Measurements from ENCODE around the gene TNFRSF9. TPM values are rescaled to one million over a fixed set of nuclear protein-coding genes. Genes with fewer than 3 reads are reported as not detected.

The TNFRSF9 gene
- total RNA-seq, 1 experiment from 2014 or later, result 0.23 TPM

DNA sequence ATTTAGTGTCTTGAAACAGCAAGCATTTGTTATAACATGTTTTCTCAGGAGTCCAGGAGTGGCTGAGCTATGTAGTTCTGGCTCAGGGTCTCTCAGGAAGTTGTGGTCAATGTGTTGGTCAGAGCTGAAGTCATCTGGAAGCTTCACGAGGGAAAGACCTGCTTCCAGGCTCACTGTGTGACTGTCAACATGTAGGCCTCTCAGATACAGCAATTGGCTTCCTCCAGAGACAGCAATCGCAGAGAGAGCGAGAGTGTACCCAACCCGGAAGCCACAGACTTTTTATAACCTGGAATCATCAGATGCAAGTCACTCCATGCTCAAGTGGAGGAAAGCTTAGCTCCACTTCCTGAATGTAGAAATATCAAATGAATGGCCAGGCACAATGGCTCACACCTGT lies 40.9 kb downstream of the TNFRSF9 start:
- in situ Hi-C loops (cut with HindIII; ENCODE audit: low pct_unique_long_range_greater_than_20kb, low sequenced_read_pairs), result no loop called here
- no peaks in the 10 kb centered on the region for H3K9me3 ChIP-seq (ENCODE audit: control insufficient read depth, insufficient read depth, low read depth, low read length)
- H3K27ac ChIP-seq (ENCODE audit: low read length), result no peak overlapping the region
- DNase-seq (ENCODE audit: low read depth, low spot score) (no peak), ATAC-seq (no peak)
- no peaks in the 10 kb centered on the region for H3K4me1 ChIP-seq (ENCODE audit: control insufficient read depth, insufficient read depth, low read length)
- BruUV-seq (replicated peaks), result no TSS peak
- intact Hi-C loops (cut with micrococcal nuclease; ENCODE audit: unreplicated experiment), result loop anchor here (5.0 kb wide), 2 partner anchors 92 to 232 kb away; no protein-coding TSS in a partner anchor
- H3K36me3 ChIP-seq (ENCODE audit: control insufficient read depth, insufficient read depth, low read length), result no peaks in the 10 kb centered on the region
- POLR2A ChIA-PET, result no interaction called here
- H3K27me3 ChIP-seq (ENCODE audit: control insufficient read depth, insufficient read depth, low read length), result no peaks in the 10 kb centered on the region
- CTCF ChIA-PET, result no interaction called here
- TF ChIP-seq, protein P1, sequence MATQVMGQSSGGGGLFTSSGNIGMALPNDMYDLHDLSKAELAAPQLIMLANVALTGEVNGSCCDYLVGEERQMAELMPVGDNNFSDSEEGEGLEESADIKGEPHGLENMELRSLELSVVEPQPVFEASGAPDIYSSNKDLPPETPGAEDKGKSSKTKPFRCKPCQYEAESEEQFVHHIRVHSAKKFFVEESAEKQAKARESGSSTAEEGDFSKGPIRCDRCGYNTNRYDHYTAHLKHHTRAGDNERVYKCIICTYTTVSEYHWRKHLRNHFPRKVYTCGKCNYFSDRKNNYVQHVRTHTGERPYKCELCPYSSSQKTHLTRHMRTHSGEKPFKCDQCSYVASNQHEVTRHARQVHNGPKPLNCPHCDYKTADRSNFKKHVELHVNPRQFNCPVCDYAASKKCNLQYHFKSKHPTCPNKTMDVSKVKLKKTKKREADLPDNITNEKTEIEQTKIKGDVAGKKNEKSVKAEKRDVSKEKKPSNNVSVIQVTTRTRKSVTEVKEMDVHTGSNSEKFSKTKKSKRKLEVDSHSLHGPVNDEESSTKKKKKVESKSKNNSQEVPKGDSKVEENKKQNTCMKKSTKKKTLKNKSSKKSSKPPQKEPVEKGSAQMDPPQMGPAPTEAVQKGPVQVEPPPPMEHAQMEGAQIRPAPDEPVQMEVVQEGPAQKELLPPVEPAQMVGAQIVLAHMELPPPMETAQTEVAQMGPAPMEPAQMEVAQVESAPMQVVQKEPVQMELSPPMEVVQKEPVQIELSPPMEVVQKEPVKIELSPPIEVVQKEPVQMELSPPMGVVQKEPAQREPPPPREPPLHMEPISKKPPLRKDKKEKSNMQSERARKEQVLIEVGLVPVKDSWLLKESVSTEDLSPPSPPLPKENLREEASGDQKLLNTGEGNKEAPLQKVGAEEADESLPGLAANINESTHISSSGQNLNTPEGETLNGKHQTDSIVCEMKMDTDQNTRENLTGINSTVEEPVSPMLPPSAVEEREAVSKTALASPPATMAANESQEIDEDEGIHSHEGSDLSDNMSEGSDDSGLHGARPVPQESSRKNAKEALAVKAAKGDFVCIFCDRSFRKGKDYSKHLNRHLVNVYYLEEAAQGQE (IDR thresholded peaks at IDR 0.05; ENCODE audit: insufficient read depth in 1 of 2, low read depth in 2 of 2, low read length in 1 of 2), result no peak
- TF ChIP-seq SIN3A (IDR thresholded peaks at IDR 0.05; ENCODE audit: borderline replicate concordance, insufficient read depth, low read depth, low read length), result no peak
- no peak overlapping the region for H3K4me3 ChIP-seq (ENCODE audit: low read depth in 2 of 2, low read length in 2 of 2)

DNA sequence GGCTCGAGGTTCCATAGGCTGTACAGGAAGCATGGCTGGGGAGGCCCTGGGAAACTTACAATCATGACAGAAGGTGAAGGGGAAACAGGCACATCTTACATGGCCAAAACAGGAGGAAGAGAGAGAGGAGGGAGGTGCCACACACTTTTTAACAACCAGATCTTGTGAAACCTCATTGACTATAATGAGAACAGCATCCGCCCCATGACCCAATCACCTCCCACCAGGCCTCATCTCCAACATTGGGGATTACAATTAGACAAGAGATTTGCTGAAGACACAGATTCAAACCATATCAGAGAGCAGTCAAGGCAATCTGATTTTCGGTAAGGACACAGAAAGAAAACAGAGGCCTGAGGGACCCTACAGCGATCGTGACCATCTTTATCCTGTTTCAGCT lies 41.7 kb downstream of the TNFRSF9 start:
- no peaks in the 10 kb centered on the region for H3K4me1 ChIP-seq (ENCODE audit: control insufficient read depth, insufficient read depth, low read length)
- H3K27me3 ChIP-seq (ENCODE audit: control insufficient read depth, insufficient read depth, low read length), result no peaks in the 10 kb centered on the region
- BruUV-seq (replicated peaks), result no TSS peak
- no peak overlapping the region for H3K4me3 ChIP-seq (ENCODE audit: low read depth in 2 of 2, low read length in 2 of 2)
- no peak overlapping the region for H3K27ac ChIP-seq (ENCODE audit: low read length)
- DNase-seq (ENCODE audit: low read depth, low spot score) (no peak), ATAC-seq (no peak)
- H3K36me3 ChIP-seq (ENCODE audit: control insufficient read depth, insufficient read depth, low read length), result no peaks in the 10 kb centered on the region
- H3K9me3 ChIP-seq (ENCODE audit: control insufficient read depth, insufficient read depth, low read depth, low read length), result no peaks in the 10 kb centered on the region
- ChIA-PET POLR2A (no interaction called here), CTCF (interaction anchor here (0.6 kb wide), 1 partner anchor 20 kb away, joined by 3 read pairs; no protein-coding TSS in a partner anchor)
- TF ChIP-seq, protein P1 (IDR thresholded peaks at IDR 0.05; ENCODE audit: insufficient read depth in 1 of 2, low read depth in 2 of 2, low read length in 1 of 2), result no peak
- in situ Hi-C loops (cut with HindIII; ENCODE audit: low pct_unique_long_range_greater_than_20kb, low sequenced_read_pairs), result no loop called here
- intact Hi-C loops (cut with micrococcal nuclease; ENCODE audit: unreplicated experiment), result loop anchor here (5.0 kb wide), 1 partner anchor 92 kb away; no protein-coding TSS in a partner anchor

DNA sequence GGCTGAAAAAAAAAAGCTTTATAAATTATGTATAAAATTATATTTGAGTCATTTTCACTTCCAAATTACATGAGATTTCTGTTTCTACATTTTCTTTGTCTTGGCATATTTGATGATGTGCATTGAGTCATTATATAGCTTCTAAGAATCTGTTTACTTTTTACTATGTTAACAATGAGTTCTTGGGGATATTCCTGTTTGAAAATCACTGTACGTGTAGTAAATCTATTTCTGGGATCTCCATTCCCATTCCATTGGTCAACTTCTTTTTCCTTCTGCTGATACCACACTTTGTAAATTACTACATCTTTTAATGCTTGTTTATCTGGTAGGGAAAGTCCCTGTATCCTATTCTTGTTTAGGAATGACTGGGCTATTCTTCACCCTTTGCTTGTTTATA lies 43.6 kb downstream of the TNFRSF9 start:
- H3K4me3 ChIP-seq (ENCODE audit: low read depth in 2 of 2, low read length in 2 of 2), result no peak overlapping the region
- ATAC-seq (no peak), DNase-seq (ENCODE audit: low read depth, low spot score) (no peak)
- CTCF ChIA-PET, result no interaction called here
- H3K36me3 ChIP-seq (ENCODE audit: control insufficient read depth, insufficient read depth, low read length), result no peaks in the 10 kb centered on the region
- intact Hi-C loops (cut with micrococcal nuclease; ENCODE audit: unreplicated experiment) (loop anchor here (5.0 kb wide), 1 partner anchor 90 kb away; no protein-coding TSS in a partner anchor), in situ Hi-C loops (cut with HindIII; ENCODE audit: low pct_unique_long_range_greater_than_20kb, low sequenced_read_pairs) (no loop called here)
- H3K4me1 ChIP-seq (ENCODE audit: control insufficient read depth, insufficient read depth, low read length), result no peaks in the 10 kb centered on the region
- no peaks in the 10 kb centered on the region for H3K9me3 ChIP-seq (ENCODE audit: control insufficient read depth, insufficient read depth, low read depth, low read length)
- TF ChIP-seq POLR2AphosphoS5 (IDR thresholded peaks at IDR 0.05; ENCODE audit: low read depth, low read length), result no peak
- TF ChIP-seq, protein P1 (IDR thresholded peaks at IDR 0.05; ENCODE audit: insufficient read depth in 1 of 2, low read depth in 2 of 2, low read length in 1 of 2), result no peak
- no TSS peak for BruUV-seq (replicated peaks)
- H3K27me3 ChIP-seq (ENCODE audit: control insufficient read depth, insufficient read depth, low read length), result no peaks in the 10 kb centered on the region
- POLR2A ChIA-PET, result no interaction called here
- H3K27ac ChIP-seq (ENCODE audit: low read length), result no peak overlapping the region

Measured in Panc1 (cell line).